GM13977 (cell line): ENCODE results near the gene HMG20A.

Source experiments
- DNase-seq: peaks from one replicate; pipeline ENCODE4 v3.0.0; 2012; ENCODE audit warnings: low spot score
- in situ Hi-C: fragments of 300-500 bp; cut with MboI; formaldehyde crosslinking; loops from one replicate; pipeline ENCODE4 v1.12.0; 2022; ENCODE audit warnings: low sequenced_read_pairs, low pct_unique_long_range_greater_than_20kb, mixed read lengths, inconsistent platforms; ENCODE audit not compliant: unreplicated experiment
- TF ChIP-seq, protein P1 (sequence below): IDR thresholded peaks from 2 replicates; pipeline ENCODE4 v1.5.1; 2012; ENCODE audit warnings: mild to moderate bottlenecking, control low read depth; ENCODE audit not compliant: insufficient read depth; ENCODE audit errors: extremely low read depth, missing control alignments

HMG20A gene

DNA sequence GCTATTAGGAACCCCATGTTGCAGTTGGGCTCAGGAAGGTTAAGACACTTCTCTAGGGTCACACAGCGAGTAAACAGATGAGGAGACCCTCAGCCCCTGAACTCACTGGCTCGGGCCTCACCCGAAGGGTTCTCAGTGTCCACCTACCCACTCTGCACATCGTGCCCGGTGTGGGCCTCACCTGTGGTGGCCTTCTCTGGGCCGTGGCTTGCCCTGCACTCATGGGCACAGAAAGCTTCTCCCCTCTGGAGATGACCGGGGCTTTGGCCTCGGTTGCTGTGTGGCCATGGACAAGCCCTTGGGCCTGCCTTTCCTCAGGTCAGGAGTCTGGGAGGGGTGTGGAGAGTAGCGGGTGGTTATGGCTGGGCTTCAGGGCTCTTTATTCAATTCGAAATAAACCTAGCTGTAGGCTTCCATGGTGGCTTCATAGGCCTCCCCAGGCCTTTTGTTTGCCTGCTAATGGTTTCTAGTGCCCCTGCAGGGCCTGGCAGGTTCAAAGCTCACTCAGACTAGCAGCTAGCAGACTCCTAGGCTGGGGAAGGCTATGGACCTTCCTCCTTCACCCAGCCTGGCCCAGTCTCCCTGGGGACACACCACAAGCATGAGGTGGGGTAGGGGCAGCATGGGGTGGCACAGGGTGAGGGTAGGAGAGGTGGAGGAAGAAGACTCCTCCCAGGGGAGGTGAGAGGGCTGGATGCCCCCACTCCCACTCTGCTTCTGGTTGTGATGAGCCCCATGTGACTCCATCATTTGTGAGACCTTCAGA is 108.9 kb downstream of the HMG20A start:
- in situ Hi-C loops, result no loop called here
- no peak for DNase-seq
- TF ChIP-seq, protein P1, sequence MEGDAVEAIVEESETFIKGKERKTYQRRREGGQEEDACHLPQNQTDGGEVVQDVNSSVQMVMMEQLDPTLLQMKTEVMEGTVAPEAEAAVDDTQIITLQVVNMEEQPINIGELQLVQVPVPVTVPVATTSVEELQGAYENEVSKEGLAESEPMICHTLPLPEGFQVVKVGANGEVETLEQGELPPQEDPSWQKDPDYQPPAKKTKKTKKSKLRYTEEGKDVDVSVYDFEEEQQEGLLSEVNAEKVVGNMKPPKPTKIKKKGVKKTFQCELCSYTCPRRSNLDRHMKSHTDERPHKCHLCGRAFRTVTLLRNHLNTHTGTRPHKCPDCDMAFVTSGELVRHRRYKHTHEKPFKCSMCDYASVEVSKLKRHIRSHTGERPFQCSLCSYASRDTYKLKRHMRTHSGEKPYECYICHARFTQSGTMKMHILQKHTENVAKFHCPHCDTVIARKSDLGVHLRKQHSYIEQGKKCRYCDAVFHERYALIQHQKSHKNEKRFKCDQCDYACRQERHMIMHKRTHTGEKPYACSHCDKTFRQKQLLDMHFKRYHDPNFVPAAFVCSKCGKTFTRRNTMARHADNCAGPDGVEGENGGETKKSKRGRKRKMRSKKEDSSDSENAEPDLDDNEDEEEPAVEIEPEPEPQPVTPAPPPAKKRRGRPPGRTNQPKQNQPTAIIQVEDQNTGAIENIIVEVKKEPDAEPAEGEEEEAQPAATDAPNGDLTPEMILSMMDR, result no peak

DNA sequence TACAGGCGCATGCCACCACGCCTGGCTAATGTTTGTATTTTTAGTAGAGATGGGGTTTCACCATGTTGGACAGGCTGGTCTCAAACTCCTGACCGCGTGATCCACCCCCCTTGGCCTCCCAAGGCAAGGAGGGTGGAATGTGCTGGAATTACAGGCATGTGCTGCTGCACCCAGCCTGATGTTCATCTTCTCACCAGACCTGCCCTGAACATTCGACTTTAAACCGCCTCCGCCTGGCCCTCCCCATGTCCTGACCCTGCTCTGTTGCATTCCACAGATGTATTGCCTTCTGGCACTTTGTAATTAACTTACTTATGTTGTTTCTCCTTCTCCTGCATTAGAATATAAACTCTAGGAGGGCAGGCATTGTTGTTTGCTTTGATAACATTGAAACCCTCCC is 109.9 kb downstream of the HMG20A start:
- TF ChIP-seq, protein P1, result no peak
- no peak for DNase-seq
- in situ Hi-C loops, result no loop called here

DNA sequence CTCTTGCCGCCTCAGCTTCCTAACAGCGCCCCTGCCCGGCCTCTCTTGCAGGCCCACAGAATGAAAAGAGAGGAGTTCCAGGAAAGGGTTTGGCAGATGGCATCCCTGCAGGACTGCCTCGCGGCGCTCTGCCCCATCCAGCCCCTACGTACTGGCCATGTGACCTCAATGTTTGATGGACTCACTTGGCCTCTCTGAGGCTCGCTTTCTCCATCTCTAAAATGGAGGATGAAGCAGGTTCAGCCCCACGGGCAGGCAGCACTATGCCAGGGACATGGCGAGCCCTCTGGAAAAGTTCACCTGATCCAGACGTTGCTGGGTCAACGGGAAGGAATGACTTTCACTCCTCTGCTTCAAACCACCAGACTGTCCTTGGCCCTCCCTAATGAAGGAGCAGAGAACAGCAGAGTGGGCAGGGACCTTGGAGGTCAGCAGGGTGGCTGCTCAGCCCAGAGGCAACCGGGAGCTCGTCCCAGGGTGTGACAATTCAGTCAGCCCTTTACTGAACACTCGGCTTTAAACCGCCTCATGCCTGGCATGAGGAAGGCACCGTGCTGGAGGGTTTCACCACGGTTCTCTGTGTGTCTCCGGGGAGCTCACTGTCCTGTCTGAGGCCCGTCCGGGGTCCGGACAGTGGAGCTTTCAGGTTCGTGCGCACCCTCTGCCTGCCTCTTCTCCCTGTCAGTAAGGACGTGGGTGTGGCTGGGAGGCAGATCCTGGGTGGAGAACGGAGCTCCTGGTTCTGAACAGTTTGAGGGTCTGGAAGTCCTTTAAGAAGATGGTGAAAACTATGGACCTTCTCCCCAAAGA is 110.7 kb downstream of the HMG20A start:
- TF ChIP-seq, protein P1, result no peak
- DNase-seq, result no peak
- in situ Hi-C loops, result no loop called here

GRCh38 chr15:77532067-77532710 is 111.5 kb downstream of the HMG20A start:
- TF ChIP-seq, protein P1, result no peak
- no peak for DNase-seq
- in situ Hi-C loops, result no loop called here

DNA sequence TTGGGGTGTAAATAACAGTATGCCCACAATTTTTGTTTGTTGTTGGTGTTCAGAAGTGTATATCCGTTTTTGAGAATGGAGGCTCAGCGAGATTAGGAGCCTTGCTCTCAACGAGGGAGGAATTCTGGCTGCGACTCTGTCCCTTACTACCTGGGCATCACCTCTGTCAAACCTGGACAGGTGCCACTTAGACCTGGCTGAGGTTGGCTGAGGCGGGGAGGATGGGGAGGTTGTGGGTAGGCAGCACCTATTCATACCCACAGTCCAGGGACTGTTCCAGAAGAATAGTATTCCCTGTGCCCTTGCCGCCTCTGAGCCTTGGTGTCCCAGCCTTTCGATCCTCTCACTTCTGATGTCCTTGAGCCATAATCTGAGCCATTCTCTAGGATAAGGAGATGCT is 112.2 kb downstream of the HMG20A start:
- in situ Hi-C loops, result no loop called here
- DNase-seq, result no peak
- TF ChIP-seq, protein P1, result no peak

DNA sequence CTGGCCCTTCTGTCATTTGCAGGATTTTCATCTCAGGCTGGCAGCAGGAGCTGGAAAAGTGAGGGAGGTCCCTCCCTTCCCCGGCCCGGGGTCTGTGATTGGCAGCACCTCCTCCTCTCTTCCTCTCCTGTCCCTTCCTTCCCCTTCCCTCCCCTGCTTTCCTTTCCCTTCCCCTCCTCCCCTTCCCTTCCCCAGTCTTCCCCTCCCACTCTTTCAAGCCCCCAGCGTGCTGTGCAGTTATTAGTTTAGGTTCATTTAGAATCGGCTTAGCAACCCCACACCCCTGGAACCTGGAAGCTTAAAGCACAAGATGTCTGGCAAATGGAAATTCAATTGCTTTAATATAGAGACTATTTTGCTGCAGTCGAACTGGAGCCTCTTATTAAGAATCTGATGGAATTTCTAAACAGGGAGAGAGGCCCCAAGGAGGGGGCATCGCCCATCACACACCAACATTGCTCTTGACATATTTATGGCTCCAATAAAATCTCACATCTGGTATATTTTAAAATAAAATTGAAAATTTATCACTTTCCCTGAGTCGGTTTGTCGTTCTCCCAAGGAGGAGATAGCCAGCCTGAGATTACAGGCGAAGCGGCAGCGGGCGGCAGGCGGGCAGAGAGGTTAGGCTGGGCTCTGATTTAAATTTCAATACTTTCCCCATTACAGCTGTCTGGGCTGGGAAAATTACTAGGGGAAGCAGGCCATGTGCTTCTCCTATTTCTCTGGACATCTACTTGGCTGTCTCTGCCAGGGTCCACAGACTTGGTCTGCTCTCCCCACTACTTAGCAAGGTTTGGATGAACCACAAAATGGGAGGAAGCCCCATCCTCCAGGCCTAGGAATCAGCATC is 113.1 kb downstream of the HMG20A start:
- TF ChIP-seq, protein P1, result no peak
- DNase-seq, result no peak
- in situ Hi-C loops, result no loop called here
